Measurements from ENCODE around the gene KCNK6. TPM values are rescaled to one million over a fixed set of nuclear protein-coding genes. Genes with fewer than 3 reads are reported as not detected.

KCNK6 gene
- total and polyA plus RNA-seq, 2 of the 8 experiments (the other 6 are each of a cell fraction or from before 2014, with no cell fraction given): 10.6 to 13.3 TPM

DNA sequence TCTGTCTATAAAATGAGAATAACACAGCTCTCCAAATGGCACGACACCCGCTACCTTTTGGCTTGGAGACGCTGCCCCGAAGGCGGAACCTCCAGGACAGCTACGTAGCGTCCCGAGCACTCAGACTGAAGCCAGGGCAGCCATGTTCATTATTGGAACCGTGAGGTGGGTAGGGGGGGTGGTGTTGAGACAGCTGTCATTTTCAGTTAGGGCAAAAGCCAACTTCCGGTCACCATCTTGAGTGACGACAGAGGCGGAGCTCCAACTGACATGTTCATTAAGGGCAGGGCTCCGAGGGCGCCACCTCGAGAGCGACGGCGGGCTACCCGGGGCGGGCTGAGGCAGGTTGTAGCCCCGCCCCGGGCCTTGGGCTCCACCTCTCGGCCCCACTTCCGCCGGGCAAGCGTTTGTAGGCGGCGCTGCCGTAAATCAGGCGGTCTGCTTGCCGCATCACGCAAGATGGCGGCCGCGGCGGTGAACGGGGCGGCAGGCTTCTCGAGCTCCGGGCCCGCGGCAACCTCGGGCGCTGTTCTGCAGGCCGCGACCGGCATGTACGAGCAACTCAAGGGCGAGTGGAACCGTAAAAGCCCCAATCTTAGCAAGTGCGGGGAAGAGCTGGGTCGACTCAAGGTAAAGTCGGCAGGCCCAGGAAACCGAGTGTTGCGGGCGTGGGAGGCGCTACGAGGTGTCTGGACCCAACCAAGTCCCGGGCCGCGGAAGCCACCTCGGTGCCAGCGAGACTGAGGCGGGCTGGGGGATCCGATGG, 54.9 kb downstream of the KCNK6 start, which contains the start of gene PSMD8 (continued):
- no peak for TF ChIP-seq BRCA1 (IDR thresholded peaks at IDR 0.05; ENCODE audit: low read depth, low read length)
- TF ChIP-seq, protein P1, sequence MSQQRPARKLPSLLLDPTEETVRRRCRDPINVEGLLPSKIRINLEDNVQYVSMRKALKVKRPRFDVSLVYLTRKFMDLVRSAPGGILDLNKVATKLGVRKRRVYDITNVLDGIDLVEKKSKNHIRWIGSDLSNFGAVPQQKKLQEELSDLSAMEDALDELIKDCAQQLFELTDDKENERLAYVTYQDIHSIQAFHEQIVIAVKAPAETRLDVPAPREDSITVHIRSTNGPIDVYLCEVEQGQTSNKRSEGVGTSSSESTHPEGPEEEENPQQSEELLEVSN (IDR thresholded peaks at IDR 0.05): no peak
- TF ChIP-seq NRF1 (IDR thresholded peaks at IDR 0.05; ENCODE audit: low read depth, low read length): no peak
- TF ChIP-seq, protein P2, sequence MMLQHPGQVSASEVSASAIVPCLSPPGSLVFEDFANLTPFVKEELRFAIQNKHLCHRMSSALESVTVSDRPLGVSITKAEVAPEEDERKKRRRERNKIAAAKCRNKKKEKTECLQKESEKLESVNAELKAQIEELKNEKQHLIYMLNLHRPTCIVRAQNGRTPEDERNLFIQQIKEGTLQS (IDR thresholded peaks at IDR 0.05; ENCODE audit: insufficient read depth, low read depth, low read length): 0 out of 2 replicates have a peak, but pooled peaks have one; percentile 37
- no peak for TF ChIP-seq ZNF274 (IDR thresholded peaks at IDR 0.05; ENCODE audit: borderline replicate concordance, extremely low read depth, low read length)
- no peak for TF ChIP-seq CEBPB (IDR thresholded peaks at IDR 0.05; ENCODE audit: low read depth, low read length)
- TF ChIP-seq RAD21 (IDR thresholded peaks at IDR 0.05 in 1 of 2, conservative IDR thresholded peaks at IDR 0.05 in 1 of 2; ENCODE audit: low read depth in 2 of 2, low read length in 2 of 2): peak; percentile 10 to 13; a peak in 3 of 4 replicates
- TF ChIP-seq POLR2AphosphoS5 (IDR thresholded peaks at IDR 0.05; ENCODE audit: low read depth, low read length): peak; percentile 71
- no peak for TF ChIP-seq RBBP5 (IDR thresholded peaks at IDR 0.05; ENCODE audit: borderline replicate concordance, low read depth, low read length)
- no peak for TF ChIP-seq JUN (IDR thresholded peaks at IDR 0.05; ENCODE audit: low read depth, low read length)
- no peak for TF ChIP-seq GTF2F1 (IDR thresholded peaks at IDR 0.05; ENCODE audit: borderline replicate concordance, low read depth, low read length)
- TF ChIP-seq SIN3A (conservative IDR thresholded peaks at IDR 0.05 in 1 of 2, IDR thresholded peaks at IDR 0.05 in 1 of 2; ENCODE audit: low read depth in 1 of 2, low read length in 2 of 2): peak; percentile 95 to 97; a peak in 3 of 4 replicates
- peak; percentile 93 for TF ChIP-seq TBP (IDR thresholded peaks at IDR 0.05; ENCODE audit: low read depth, low read length)
- peak; percentile 69; the same call in 1 of the 2 replicates for TF ChIP-seq GABPA (IDR thresholded peaks at IDR 0.05; ENCODE audit: borderline replicate concordance, insufficient read depth, low read length)
- TF ChIP-seq SP4 (IDR thresholded peaks at IDR 0.05; ENCODE audit: low read length): peak; percentile 47; the same call in 1 of the 2 replicates
- peak; percentile 46; the same call in 1 of the 2 replicates for TF ChIP-seq KDM5A (IDR thresholded peaks at IDR 0.05; ENCODE audit: low read length)
- TF ChIP-seq HDAC6 (IDR thresholded peaks at IDR 0.05; ENCODE audit: low read depth, low read length): no peak
- peak; percentile 79 for TF ChIP-seq SAP30 (IDR thresholded peaks at IDR 0.05; ENCODE audit: insufficient read depth, insufficient replicate concordance, low read length)
- TF ChIP-seq BACH1 (IDR thresholded peaks at IDR 0.05; ENCODE audit: low read length): 0 out of 2 replicates have a peak, but pooled peaks have one; percentile 16
- TF ChIP-seq CHD1 (IDR thresholded peaks at IDR 0.05; ENCODE audit: low read depth, low read length): no peak
- no peak for TF ChIP-seq HDAC2 (IDR thresholded peaks at IDR 0.05; ENCODE audit: borderline replicate concordance in 1 of 2, low read depth in 2 of 2, low read length in 2 of 2)
- no peak for TF ChIP-seq BCL11A (IDR thresholded peaks at IDR 0.05; ENCODE audit: low read depth in 2 of 2, low read length in 2 of 2)

All from H1 (cell line).